DMS 273 (cell line): ENCODE results near the gene RASGRF2.

ENCODE experiments used
- DNase-seq: peaks from one replicate; lab custom pipeline; 2025; ENCODE audit not compliant: unreplicated experiment; lab: John Stamatoyannopoulos, UW

The RASGRF2 gene

DNA sequence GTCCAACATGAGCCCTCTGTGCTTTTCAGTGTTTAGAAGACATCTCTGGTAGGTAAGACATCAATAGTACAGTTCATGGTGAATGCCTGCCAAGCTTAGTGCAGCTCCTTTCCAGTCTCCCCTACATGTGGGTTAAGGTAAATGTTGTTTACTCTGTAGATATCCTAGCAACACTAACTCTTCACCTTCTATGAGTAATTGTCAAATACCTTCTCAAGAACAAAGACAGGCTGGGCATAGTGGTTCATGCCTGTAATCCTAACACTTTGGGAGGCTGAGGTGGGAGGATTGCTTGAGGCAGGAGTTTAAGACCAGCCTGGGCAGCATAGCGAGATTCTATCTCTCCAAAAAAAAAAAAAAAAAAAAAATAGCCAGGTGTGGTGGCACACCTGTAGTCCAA is 18.7 kb upstream of the RASGRF2 start:
- DNase-seq: no peak

DNA sequence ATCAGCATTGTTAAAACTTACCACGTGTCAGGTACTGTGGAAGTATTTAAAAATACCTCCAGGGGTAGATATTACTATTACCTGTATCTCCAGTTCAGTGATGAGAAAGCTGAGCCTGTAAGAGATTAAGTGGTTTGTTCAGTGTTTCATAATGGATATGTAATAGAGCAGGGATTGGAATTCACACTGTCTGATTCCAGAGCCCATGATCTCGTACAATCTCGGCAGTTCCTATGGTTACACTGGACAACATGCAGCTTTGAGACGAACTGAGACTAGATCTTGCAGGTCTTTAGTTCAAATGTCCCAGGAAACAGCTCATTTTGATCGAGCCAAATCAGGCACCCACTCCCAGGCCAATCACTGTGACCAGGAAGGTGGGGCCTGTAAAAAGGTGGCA is 8.8 kb upstream of the RASGRF2 start:
- no peak for DNase-seq

GRCh38 chr5:80953587-80953986 is 6.6 kb upstream of the RASGRF2 start:
- DNase-seq: no peak

GRCh38 chr5:80955082-80955590 is 5.0 kb upstream of the RASGRF2 start:
- no peak for DNase-seq

DNA sequence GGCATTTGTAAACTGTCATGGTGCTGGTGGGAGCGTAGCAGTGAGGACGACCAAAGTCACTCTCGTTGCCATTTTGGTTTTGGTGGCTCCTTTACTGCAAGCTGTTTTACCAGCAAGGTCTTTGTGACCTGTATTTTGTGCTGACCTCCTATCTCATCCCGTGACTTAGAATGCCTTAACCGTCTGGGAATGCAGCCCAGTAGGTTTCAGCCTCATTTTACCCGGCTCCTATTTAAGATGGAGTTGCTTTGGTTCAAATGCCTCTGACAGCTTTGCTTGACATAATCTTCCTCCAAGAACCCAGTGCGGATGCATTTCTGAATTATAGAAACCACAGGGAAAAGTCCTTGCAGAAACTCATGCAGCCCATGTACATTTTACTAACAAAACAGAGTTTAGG is 3.9 kb upstream of the RASGRF2 start:
- DNase-seq: no peak

DNA sequence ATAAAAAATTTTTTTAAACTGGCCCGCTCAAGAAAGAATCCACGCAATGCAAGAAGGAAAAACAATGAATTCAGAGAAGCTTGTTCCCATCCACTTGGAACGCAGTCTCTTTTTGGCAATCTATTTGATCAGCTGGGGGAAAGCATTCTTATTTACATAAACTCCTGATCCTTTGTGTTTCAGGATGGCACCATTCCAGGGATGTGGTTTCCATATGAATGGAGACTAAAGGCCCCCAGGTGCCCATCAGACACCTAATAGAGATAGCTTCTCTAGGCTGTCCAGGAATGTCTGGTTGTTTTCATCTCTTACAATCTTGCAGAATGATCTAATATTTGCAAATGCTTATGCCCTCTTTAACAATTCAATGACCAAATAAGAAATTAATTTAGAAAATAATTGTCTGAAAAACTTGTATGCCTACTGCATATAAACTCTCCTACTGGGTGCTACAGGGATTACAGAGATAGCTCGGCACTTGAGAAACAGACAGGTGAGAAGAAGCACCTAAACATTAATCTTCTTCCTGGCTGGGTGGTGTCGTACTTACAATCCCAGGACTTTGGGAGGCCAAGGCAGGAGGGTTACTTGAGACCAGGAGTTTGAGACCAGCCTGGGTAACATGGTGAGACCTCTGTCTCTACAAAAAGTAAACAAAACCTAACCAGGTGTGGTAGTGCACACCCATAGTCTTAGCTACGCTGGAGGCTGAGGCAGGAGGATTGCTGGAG is 3.0 kb upstream of the RASGRF2 start:
- peak; percentile 8 for DNase-seq

GRCh38 chr5:80958616-80959015 is 1.5 kb upstream of the RASGRF2 start:
- DNase-seq: no peak

DNA sequence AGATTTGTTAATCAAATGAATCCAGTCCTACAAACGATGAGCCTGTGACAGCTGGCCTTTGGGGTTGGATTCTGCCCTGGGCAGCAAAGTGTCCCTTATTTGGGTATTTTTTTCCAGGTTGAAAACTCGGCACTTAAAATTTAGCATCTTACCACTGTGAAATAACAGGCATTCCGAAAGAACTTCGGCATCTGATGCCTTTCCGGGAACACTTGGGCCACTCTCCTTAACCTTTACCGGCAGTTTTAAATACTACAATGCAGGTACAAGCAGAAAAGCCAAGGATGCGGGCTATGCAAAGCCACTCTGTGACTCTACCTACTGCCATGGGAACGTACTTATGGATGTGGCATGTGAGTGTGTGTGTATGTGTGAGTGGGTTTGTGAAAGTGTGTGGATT is 1.0 kb upstream of the RASGRF2 start:
- no peak for DNase-seq

GRCh38 chr5:80960531-80961375 is 590 bp downstream of the RASGRF2 start:
- peak; percentile 64 for DNase-seq

DNA sequence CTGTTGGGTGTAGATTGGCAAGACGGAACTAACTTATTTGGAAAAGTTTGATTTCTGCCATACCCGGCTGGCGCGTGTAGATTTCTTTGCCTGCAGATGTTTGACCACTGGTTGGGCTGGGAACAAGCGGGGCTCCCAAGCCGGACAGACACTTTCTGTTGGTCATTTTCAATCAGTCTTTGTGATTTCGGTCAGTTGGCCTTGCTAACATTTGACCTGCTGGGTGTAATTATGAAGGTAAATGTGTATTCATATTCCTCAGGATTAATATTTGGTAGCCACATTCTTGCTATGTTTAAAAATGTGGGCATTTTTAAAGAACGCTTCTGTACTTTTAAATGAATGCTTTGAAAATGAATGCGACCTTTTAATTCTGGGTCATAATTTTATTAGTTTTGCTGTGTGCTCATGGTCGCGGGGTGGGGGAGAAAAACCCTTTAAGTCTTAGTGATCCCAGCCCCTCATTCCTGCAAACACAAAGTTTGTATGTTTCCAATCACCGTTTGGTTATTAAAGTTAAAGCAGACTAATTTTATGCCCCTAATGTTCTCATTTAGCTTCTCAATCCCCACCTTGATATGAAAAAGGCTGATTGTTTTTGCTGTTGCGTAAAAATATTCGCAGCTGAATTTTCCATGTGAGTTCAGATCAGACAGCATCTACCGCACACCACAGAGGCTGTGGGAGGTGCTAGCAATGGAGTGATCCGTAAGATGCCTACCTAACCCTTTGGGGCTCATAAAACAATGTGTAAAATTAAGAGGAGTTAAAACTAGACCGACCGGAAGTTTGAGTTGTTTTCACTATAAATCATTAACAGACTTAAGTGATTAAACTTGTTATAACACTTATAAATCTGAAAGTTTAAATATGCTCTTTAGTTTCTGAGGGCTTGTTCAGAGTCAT is 1.5 kb downstream of the RASGRF2 start:
- no peak for DNase-seq

DNA sequence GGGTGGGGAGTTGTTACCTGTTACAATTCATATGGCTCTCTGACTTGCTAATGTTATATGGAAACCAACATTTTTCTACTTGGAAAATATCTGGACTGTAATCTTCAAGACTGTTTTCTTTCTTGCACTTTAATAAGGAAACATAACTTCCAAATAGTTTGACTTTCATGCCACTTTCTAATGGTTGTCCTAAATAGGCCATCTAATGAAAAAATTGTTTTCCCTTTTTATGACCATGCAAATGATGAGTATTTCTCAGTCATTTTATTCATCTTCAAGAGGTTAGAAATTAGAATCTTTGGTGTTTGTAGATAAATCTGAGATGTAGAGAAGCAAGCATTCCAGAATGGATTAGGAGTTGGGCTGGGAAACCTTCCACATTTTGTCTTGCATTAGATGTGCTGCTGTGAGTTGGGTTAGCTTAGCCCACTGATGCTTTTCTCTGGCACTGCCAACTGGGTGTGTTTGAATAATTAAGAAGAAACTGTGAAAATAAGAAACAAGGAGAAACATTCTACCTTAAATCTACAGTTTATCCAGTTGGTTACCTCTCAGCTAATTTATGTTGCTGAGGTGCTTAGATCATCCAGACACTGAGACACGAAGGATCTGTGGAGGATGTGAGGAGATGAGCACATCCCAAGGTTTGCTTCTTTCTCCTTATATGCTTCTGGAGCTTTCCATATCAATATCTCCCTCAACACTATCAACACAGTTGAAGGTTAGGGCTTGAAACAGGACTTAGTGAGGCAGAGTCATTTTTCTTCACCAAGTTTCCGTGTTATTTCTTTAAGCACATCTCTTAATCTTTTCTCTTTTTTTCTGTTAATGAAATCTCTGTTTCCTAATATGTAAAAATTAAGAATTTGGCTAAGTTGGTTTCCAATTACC is 2.7 kb downstream of the RASGRF2 start:
- no peak for DNase-seq

- no peak for DNase-seq
These were observed 3.3 kb downstream of the RASGRF2 start for GRCh38 chr5:80963521-80963895.

- DNase-seq: no peak
These were observed 3.9 kb downstream of the RASGRF2 start for GRCh38 chr5:80963966-80964481.

- no peak for DNase-seq
These were observed 4.3 kb downstream of the RASGRF2 start for GRCh38 chr5:80964491-80964890.

- no peak for DNase-seq
These were observed 4.8 kb downstream of the RASGRF2 start for GRCh38 chr5:80964919-80965318.

- peak; percentile 6 for DNase-seq
These were observed 7.5 kb downstream of the RASGRF2 start for GRCh38 chr5:80967500-80968181.

GRCh38 chr5:80973027-80973426 is 12.9 kb downstream of the RASGRF2 start:
- no peak for DNase-seq

- DNase-seq: no peak
These were observed 14.9 kb downstream of the RASGRF2 start for GRCh38 chr5:80975065-80975464.

DNA sequence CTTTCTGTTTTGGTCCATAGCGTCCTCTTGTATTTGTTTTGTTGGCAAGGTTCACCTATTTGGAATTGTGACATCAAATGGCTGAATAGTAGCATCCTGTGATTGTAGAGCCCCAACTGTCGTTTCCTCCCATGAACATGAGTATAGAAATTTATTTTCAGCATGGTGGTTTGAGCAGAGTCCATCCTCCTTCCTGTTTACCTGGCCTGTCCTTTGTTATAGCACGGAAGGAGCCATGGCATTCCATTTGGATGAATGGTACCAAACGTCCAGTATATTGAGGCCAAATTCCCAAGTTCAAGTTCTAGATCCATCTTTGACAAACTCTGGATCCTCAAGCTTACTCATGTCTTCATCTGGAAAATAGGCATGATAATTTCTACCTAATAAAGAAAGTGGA is 16.8 kb downstream of the RASGRF2 start:
- no peak for DNase-seq
